HCT116 (cell line): ENCODE results near the gene TSPAN7. TPM values are rescaled to one million over a fixed set of nuclear protein-coding genes. Genes with fewer than 3 reads are reported as not detected.

Experiments
- ATAC-seq: fragments of 200-7000 bp; cut with Tn5 transposase; 2 replicates; pipeline ENCODE4 v1.9.1; 2020; ENCODE audit warnings: mild to moderate bottlenecking, moderate library complexity
- BruUV-seq: library from RNA; stranded (reverse); fragments of 400-500 nt; replicated peaks from 2 replicates; lab custom pipeline; 2021; lab: Mats Ljungman, UMichigan
- CTCF ChIA-PET: fragments of 300-600 bp; sonication (Branson Sonifier 250); formaldehyde crosslinking; loops from one replicate; lab custom pipeline; 2021; ENCODE audit warnings: antibody characterized with exemption; lab: Charles Lee
- POLR2A ChIA-PET: fragments of 300-600, 350-600 bp; sonication (Branson Sonifier 250); formaldehyde crosslinking; loops from one replicate; lab custom pipeline; 2021; ENCODE audit warnings: antibody characterized with exemption; lab: Charles Lee
- RAD21 ChIA-PET, 2 experiments: fragments of 300-600 bp; sonication (Branson Sonifier 250); formaldehyde crosslinking; loops; one replicate each; lab custom pipeline; 2023; ENCODE audit warnings: low total read pairs in 2 of 2; ENCODE audit not compliant: uncharacterized antibody in 2 of 2, unreplicated experiment in 2 of 2, low non-redundant PET in 1 of 2; lab: Charles Lee
- DNase-seq: peaks from one replicate; pipeline ENCODE4 v3.0.0-alpha.2; 2010; ENCODE audit warnings: low read depth, low spot score
- H2AFZ ChIP-seq: fragments of 200-600 bp; shearing (Covaris generic), sonication (generic); 2 replicates; pipeline ENCODE4 v1.6.1; 2017; ENCODE audit warnings: low read depth, mixed run types, mixed read lengths, antibody characterized with exemption, low read length; ENCODE audit not compliant: poor library complexity, severe bottlenecking
- H3K27ac ChIP-seq: 2 replicates; pipeline ENCODE4 v1.5.1; 2012; ENCODE audit warnings: low read depth, low read length
- H3K27me3 ChIP-seq: fragments of 200-600 bp; sonication (generic); 2 replicates; pipeline ENCODE4 v1.6.1; 2016; ENCODE audit warnings: mixed run types, low read length, mixed read lengths; ENCODE audit not compliant: insufficient read depth
- H3K36me3 ChIP-seq, 2 experiments: fragments of 200-500 bp in 1 of 2; fragments of 200-600 bp in 1 of 2; sonication (Bioruptor generic) in 1 of 2; sonication (generic) in 1 of 2; 2 replicates each; pipeline versions ENCODE4 v1.5.1 to v1.6.1; 2014 to 2016; ENCODE audit warnings: low read length in 2 of 2, inconsistent platforms in 1 of 2, mixed read lengths in 1 of 2, mixed run types in 1 of 2; ENCODE audit not compliant: insufficient read depth in 2 of 2, control insufficient read depth in 1 of 2
- H3K4me1 ChIP-seq, 2 experiments: fragments of 200-600 bp in 1 of 2; sonication (generic) in 1 of 2; 2 replicates each; pipeline versions ENCODE4 v1.5.1 to v1.6.1; 2012 to 2017; ENCODE audit warnings: low read length in 2 of 2, inconsistent platforms in 1 of 2, mild to moderate bottlenecking in 1 of 2, mixed read lengths in 1 of 2, mixed run types in 1 of 2, moderate library complexity in 1 of 2; ENCODE audit not compliant: insufficient read depth in 2 of 2, control insufficient read depth in 1 of 2
- H3K4me2 ChIP-seq: fragments of 200-600 bp; sonication (generic); 2 replicates; pipeline ENCODE4 v1.6.1; 2017; ENCODE audit warnings: mixed run types, low read length, mixed read lengths
- H3K4me3 ChIP-seq, 2 experiments: fragments of 200-600 bp in 1 of 2; sonication (generic) in 1 of 2; replicated peaks in 1 of 2; 2 replicates each; pipeline ENCODE4 v1.5.1; 2011 to 2016; ENCODE audit warnings: low read length in 2 of 2, control low read depth in 1 of 2, low read depth in 1 of 2, mild to moderate bottlenecking in 1 of 2, mixed read lengths in 1 of 2, mixed run types in 1 of 2
- H3K79me2 ChIP-seq: fragments of 200-600 bp; sonication (generic); 2 replicates; pipeline ENCODE4 v1.6.1; 2017; ENCODE audit warnings: mild to moderate bottlenecking, mixed run types, low read length, moderate library complexity, mixed read lengths; ENCODE audit not compliant: insufficient read depth
- H3K9ac ChIP-seq: fragments of 200-600 bp; sonication (generic); 2 replicates; pipeline ENCODE4 v1.6.1; 2016; ENCODE audit warnings: low read length, mixed read lengths
- H3K9me2 ChIP-seq: fragments of 200-600 bp; sonication (generic), shearing (Covaris generic); 2 replicates; pipeline ENCODE4 v1.6.1; 2017; ENCODE audit warnings: mixed run types, mild to moderate bottlenecking, moderate library complexity; ENCODE audit not compliant: insufficient read depth
- H3K9me3 ChIP-seq, 2 experiments: fragments of 200-500 bp in 1 of 2; fragments of 200-600 bp in 1 of 2; sonication (Bioruptor generic) in 1 of 2; sonication (generic) in 1 of 2; 2 replicates each; pipeline ENCODE4 v1.6.1; 2014 to 2017; ENCODE audit warnings: low read length in 2 of 2, mixed read lengths in 2 of 2, inconsistent platforms in 1 of 2, low read depth in 1 of 2, mild to moderate bottlenecking in 1 of 2, mixed run types in 1 of 2, moderate library complexity in 1 of 2; ENCODE audit not compliant: control insufficient read depth in 1 of 2, insufficient read depth in 1 of 2
- H4K20me1 ChIP-seq: fragments of 200-600 bp; sonication (generic), shearing (Covaris generic); 2 replicates; pipeline ENCODE4 v1.6.1; 2017; ENCODE audit warnings: mixed run types, mild to moderate bottlenecking, moderate library complexity; ENCODE audit not compliant: insufficient read depth
- CEBPB ChIP-seq: IDR thresholded peaks from 2 replicates; pipeline ENCODE4 v1.6.1; 2012; ENCODE audit warnings: low read depth
- ELF1 ChIP-seq: IDR thresholded peaks from 2 replicates; pipeline ENCODE4 v1.6.1; 2012; ENCODE audit warnings: low read depth, borderline replicate concordance
- EZH2 ChIP-seq: fragments of 200-600 bp; sonication (generic); IDR thresholded peaks from 2 replicates; pipeline ENCODE4 v1.6.1; 2017; ENCODE audit warnings: antibody characterized with exemption, mixed run types
- FOSL1 ChIP-seq: IDR thresholded peaks from 2 replicates; pipeline ENCODE4 v1.6.1; 2012; ENCODE audit warnings: low read depth
- JUND ChIP-seq: IDR thresholded peaks from 2 replicates; pipeline ENCODE4 v1.6.1; 2012
- POLR2A ChIP-seq: IDR thresholded peaks from 2 replicates; pipeline ENCODE4 v1.7.0; 2011; ENCODE audit warnings: borderline replicate concordance; ENCODE audit not compliant: insufficient read depth, insufficient read length; ENCODE audit errors: extremely low read depth
- POLR2AphosphoS5 ChIP-seq: IDR thresholded peaks from 2 replicates; pipeline ENCODE4 v1.6.1; 2011; ENCODE audit warnings: mild to moderate bottlenecking, low read depth, low read length, moderate library complexity
- RAD21 ChIP-seq: IDR thresholded peaks from 2 replicates; pipeline ENCODE4 v1.6.1; 2012; ENCODE audit warnings: low read depth, mild to moderate bottlenecking
- SIN3A ChIP-seq: IDR thresholded peaks from 2 replicates; pipeline ENCODE4 v1.6.1; 2012; ENCODE audit warnings: low read depth
- SP1 ChIP-seq: IDR thresholded peaks from 2 replicates; pipeline ENCODE4 v1.6.1; 2012; ENCODE audit warnings: low read depth
- YY1 ChIP-seq: IDR thresholded peaks from 2 replicates; pipeline ENCODE4 v1.6.1; 2011; ENCODE audit warnings: low read length, low read depth, moderate library complexity, mild to moderate bottlenecking; ENCODE audit not compliant: insufficient replicate concordance; ENCODE audit errors: extremely low read depth
- ZBTB33 ChIP-seq: IDR thresholded peaks from 2 replicates; pipeline ENCODE4 v1.6.1; 2011; ENCODE audit warnings: mild to moderate bottlenecking, low read length, moderate library complexity; ENCODE audit not compliant: insufficient replicate concordance; ENCODE audit errors: extremely low read depth
- ZFX ChIP-seq: fragments of 450-650 bp; IDR thresholded peaks from 2 replicates; pipeline ENCODE4 v1.6.1; 2017
- intact Hi-C: fragments of 100-400 bp; cut with micrococcal nuclease; formaldehyde crosslinking; loops from 2 replicates; pipeline ENCODE4 v1.10.0; 2022
- total RNA-seq: library from RNA; stranded (reverse); gene quantifications from one replicate; pipeline ENCODE4 v1.2.1, GENCODE V29; 2021; ENCODE audit not compliant: unreplicated experiment
- TF ChIP-seq, protein P1 (sequence below): IDR thresholded peaks from 2 replicates; pipeline ENCODE4 v1.6.1; 2012; ENCODE audit warnings: low read depth
- TF ChIP-seq, protein P2 (sequence below), 3 experiments: fragments of 200-600 bp in 1 of 3; sonication (generic) in 1 of 3; IDR thresholded peaks in 2 of 3; conservative IDR thresholded peaks in 1 of 3; 2 replicates each; pipeline ENCODE4 v1.5.1; 2012 to 2017; ENCODE audit warnings: low read depth in 2 of 3, low read length in 2 of 3, antibody characterized with exemption in 1 of 3, borderline replicate concordance in 1 of 3, control low read depth in 1 of 3, mild to moderate bottlenecking in 1 of 3, mixed read lengths in 1 of 3, mixed run types in 1 of 3, moderate library complexity in 1 of 3; ENCODE audit not compliant: insufficient read depth in 1 of 3

The TSPAN7 gene
- total RNA-seq, 1 experiment from 2014 or later: 2.9 TPM

GRCh38 chrX:38661103-38661441 lies 99.7 kb downstream of the TSPAN7 start:
- DNase-seq (no peak), ATAC-seq (no peak)
- POLR2A ChIA-PET: no interaction called here
- H3K9me3 ChIP-seq: no peaks in the 10 kb centered on the region
- H3K4me1 ChIP-seq: no peaks in the 10 kb centered on the region
- H3K4me3 ChIP-seq: no peak overlapping the region
- no peak overlapping the region for H3K9ac ChIP-seq
- RAD21 ChIA-PET: no interaction called here
- intact Hi-C loops: loop anchor here (5.0 kb wide), 1 partner anchor 491 kb away; no protein-coding TSS in a partner anchor
- TF ChIP-seq POLR2A: no peak
- TF ChIP-seq FOSL1: no peak
- no peak for TF ChIP-seq YY1
- no peak for TF ChIP-seq CEBPB
- no peak for TF ChIP-seq POLR2AphosphoS5
- no peak for TF ChIP-seq ELF1
- no peak for TF ChIP-seq SIN3A
- TF ChIP-seq, protein P1, sequence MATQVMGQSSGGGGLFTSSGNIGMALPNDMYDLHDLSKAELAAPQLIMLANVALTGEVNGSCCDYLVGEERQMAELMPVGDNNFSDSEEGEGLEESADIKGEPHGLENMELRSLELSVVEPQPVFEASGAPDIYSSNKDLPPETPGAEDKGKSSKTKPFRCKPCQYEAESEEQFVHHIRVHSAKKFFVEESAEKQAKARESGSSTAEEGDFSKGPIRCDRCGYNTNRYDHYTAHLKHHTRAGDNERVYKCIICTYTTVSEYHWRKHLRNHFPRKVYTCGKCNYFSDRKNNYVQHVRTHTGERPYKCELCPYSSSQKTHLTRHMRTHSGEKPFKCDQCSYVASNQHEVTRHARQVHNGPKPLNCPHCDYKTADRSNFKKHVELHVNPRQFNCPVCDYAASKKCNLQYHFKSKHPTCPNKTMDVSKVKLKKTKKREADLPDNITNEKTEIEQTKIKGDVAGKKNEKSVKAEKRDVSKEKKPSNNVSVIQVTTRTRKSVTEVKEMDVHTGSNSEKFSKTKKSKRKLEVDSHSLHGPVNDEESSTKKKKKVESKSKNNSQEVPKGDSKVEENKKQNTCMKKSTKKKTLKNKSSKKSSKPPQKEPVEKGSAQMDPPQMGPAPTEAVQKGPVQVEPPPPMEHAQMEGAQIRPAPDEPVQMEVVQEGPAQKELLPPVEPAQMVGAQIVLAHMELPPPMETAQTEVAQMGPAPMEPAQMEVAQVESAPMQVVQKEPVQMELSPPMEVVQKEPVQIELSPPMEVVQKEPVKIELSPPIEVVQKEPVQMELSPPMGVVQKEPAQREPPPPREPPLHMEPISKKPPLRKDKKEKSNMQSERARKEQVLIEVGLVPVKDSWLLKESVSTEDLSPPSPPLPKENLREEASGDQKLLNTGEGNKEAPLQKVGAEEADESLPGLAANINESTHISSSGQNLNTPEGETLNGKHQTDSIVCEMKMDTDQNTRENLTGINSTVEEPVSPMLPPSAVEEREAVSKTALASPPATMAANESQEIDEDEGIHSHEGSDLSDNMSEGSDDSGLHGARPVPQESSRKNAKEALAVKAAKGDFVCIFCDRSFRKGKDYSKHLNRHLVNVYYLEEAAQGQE: no peak
- TF ChIP-seq, protein P2, sequence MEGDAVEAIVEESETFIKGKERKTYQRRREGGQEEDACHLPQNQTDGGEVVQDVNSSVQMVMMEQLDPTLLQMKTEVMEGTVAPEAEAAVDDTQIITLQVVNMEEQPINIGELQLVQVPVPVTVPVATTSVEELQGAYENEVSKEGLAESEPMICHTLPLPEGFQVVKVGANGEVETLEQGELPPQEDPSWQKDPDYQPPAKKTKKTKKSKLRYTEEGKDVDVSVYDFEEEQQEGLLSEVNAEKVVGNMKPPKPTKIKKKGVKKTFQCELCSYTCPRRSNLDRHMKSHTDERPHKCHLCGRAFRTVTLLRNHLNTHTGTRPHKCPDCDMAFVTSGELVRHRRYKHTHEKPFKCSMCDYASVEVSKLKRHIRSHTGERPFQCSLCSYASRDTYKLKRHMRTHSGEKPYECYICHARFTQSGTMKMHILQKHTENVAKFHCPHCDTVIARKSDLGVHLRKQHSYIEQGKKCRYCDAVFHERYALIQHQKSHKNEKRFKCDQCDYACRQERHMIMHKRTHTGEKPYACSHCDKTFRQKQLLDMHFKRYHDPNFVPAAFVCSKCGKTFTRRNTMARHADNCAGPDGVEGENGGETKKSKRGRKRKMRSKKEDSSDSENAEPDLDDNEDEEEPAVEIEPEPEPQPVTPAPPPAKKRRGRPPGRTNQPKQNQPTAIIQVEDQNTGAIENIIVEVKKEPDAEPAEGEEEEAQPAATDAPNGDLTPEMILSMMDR (IDR thresholded peaks at IDR 0.05 in 2 of 3, conservative IDR thresholded peaks at IDR 0.05 in 1 of 3; ENCODE audit: borderline replicate concordance in 1 of 3, insufficient read depth in 1 of 3, low read depth in 2 of 3, low read length in 2 of 3): no peak
- TF ChIP-seq JUND: no peak
- TF ChIP-seq SP1: no peak
- no peak for TF ChIP-seq ZFX
- no peak for TF ChIP-seq EZH2
- TF ChIP-seq RAD21: no peak
- TF ChIP-seq ZBTB33: no peak
- CTCF ChIA-PET: no interaction called here
- no peak overlapping the region for H2AFZ ChIP-seq
- H3K36me3 ChIP-seq: no peaks in the 10 kb centered on the region
- no peak overlapping the region for H3K4me2 ChIP-seq
- H3K27ac ChIP-seq: no peak overlapping the region
- H4K20me1 ChIP-seq: no peaks in the 10 kb centered on the region
- no peaks in the 10 kb centered on the region for H3K79me2 ChIP-seq
- no peaks in the 10 kb centered on the region for H3K9me2 ChIP-seq
- H3K27me3 ChIP-seq: no peaks in the 10 kb centered on the region
- BruUV-seq: no TSS peak
